DND-41 (cell line): Measurements from ENCODE around the gene ADCY1.
"Not testable (repeated sequence)": the region's sequence is repeated elsewhere in the genome, so short reads cannot be mapped to it uniquely, and the experiment has no call there.

Source experiments
- CTCF ChIP-seq: IDR thresholded peaks from 2 replicates; pipeline ENCODE4 v1.5.1; 2012; ENCODE audit warnings: borderline replicate concordance, low read length, moderate library complexity, mild to moderate bottlenecking; ENCODE audit not compliant: poor library complexity, severe bottlenecking; ENCODE audit errors: extremely low read depth
- EZH2 ChIP-seq: IDR thresholded peaks from 3 replicates; pipeline ENCODE4 v1.6.1; 2012; ENCODE audit warnings: borderline replicate concordance, low read depth, mild to moderate bottlenecking, moderate library complexity, low read length, inconsistent platforms; ENCODE audit not compliant: severe bottlenecking

- TF ChIP-seq CTCF, EZH2: not testable (repeated sequence)
Measured at GRCh38 chr7:45761545-45762205, 187.5 kb downstream of the ADCY1 start.
